Endodermal cell (in vitro differentiated cells): ENCODE measurements around the gene CCDC92B. TPM values are rescaled to one million over a fixed set of nuclear protein-coding genes. Genes with fewer than 3 reads are reported as not detected.

Source experiments
- DNase-seq: peaks from one replicate; pipeline ENCODE4 v3.0.0-alpha.2; 2017
- H3K27ac ChIP-seq: 2 replicates; pipeline ENCODE4 v1.5.1; 2013; ENCODE audit warnings: mild to moderate bottlenecking, low read depth, low read length, moderate library complexity
- H3K27me3 ChIP-seq: 2 replicates; pipeline ENCODE4 v1.6.1; 2013; ENCODE audit warnings: mild to moderate bottlenecking, low read length, moderate library complexity; ENCODE audit not compliant: insufficient read depth, control insufficient read depth, poor library complexity, severe bottlenecking
- H3K36me3 ChIP-seq: 2 replicates; pipeline ENCODE4 v1.7.0; 2013; ENCODE audit warnings: mild to moderate bottlenecking, low read length, moderate library complexity; ENCODE audit not compliant: control insufficient read depth, insufficient read depth
- H3K4me1 ChIP-seq: one replicate; pipeline ENCODE4 v1.7.0; 2013; ENCODE audit warnings: low read length; ENCODE audit not compliant: control insufficient read depth, insufficient read depth
- H3K4me3 ChIP-seq: 2 replicates; pipeline ENCODE4 v1.5.1; 2013; ENCODE audit warnings: mild to moderate bottlenecking, low read length, moderate library complexity
- H3K9ac ChIP-seq: 2 replicates; pipeline ENCODE4 v1.6.1; 2013; ENCODE audit warnings: mild to moderate bottlenecking, low read length, moderate library complexity; ENCODE audit not compliant: poor library complexity, severe bottlenecking; ENCODE audit errors: extremely low read depth
- H3K9me3 ChIP-seq: 2 replicates; pipeline ENCODE4 v1.6.1; 2013; ENCODE audit warnings: mild to moderate bottlenecking, low read length, moderate library complexity; ENCODE audit not compliant: control insufficient read depth
- H3K27ac Mint-ChIP-seq: 2 replicates; pipeline ENCODE4 v1.8.0; 2020; ENCODE audit warnings: mixed read lengths
- H3K27me3 Mint-ChIP-seq: 2 replicates; pipeline ENCODE4 v1.8.0; 2021; ENCODE audit warnings: mild to moderate bottlenecking, mixed read lengths; ENCODE audit not compliant: insufficient read depth
- H3K36me3 Mint-ChIP-seq: 2 replicates; pipeline ENCODE4 v1.8.0; 2020; ENCODE audit warnings: low read depth, mixed read lengths
- H3K4me1 Mint-ChIP-seq: 2 replicates; pipeline ENCODE4 v1.8.0; 2020; ENCODE audit warnings: mixed read lengths
- H3K4me3 Mint-ChIP-seq: 2 replicates; pipeline ENCODE4 v1.8.0; 2020; ENCODE audit warnings: mild to moderate bottlenecking, moderate library complexity, mixed read lengths
- H3K9me3 Mint-ChIP-seq: 2 replicates; pipeline ENCODE4 v1.8.0; 2020; ENCODE audit warnings: mild to moderate bottlenecking, mixed read lengths
- WGBS, 2 experiments: methylation state at CpG; one replicate each; pipeline versions ENCODE4 v1.1.5 to v1.1.7; 2013; ENCODE audit warnings: missing lambda C conversion rate in 2 of 2, mixed read lengths in 1 of 2; ENCODE audit not compliant: insufficient coverage in 1 of 2, insufficient read length in 1 of 2; 5-methylcytosine and 5-hydroxymethylcytosine counted together
- total RNA-seq, 2 donors: library from RNA; stranded (reverse); fragmentation: NEBNext Ultra II Directional in 1 of 2; extraction: Animal tissue kit (Norgen Biotek cat#: 25700) in 1 of 2; gene quantifications; 2 replicates in 1 of 2; 3 replicates in 1 of 2; pipeline ENCODE4 v1.2.1, GENCODE V29; 2021
- TF ChIP-seq, protein P1 (sequence below): fragments of 200-600 bp; sonication (generic); conservative IDR thresholded peaks from 2 replicates; pipeline ENCODE4 v1.5.0; 2021; ENCODE audit warnings: antibody characterized with exemption, mild to moderate bottlenecking

Gene CCDC92B
- total RNA-seq, 2 donors from 2014 or later, result 4.3 to 5.8 TPM

DNA sequence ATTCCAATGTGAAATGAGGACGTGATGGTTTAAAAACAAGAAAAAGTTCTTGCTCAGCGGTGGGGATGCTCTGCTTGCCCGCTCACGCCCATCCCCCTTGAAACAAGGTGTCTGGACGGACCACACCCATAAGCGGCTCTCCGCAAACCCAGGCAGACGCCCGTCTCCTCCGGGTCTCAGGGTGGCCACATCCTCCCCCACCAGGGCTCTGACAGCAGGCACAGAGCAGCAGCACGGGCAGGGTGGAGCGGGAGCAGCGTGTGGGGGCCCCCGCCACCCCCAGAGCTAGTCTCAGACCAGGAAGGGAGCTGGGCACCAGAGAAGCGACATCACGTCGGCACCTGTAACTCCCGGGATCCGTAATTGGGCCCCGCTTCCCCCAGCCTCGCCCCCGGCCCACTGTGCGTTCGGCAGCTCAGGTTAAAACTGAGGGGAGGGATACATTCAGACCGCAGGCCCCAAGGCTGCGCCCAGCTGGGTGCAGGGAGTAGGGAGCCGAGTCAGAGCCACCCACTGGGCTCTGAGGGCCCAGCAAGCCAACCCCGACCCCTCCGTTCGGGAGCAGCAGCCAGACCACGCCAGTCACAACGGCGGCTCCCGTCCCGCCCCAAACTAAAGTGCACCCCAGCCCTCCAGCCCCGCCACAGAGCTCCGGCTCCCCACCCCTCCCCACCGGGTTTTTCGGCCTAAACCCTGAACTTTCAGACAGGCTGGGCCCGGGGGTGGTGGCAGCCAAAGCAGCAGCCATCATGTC is 59.9 kb downstream of the CCDC92B start:
- TF ChIP-seq, protein P1, sequence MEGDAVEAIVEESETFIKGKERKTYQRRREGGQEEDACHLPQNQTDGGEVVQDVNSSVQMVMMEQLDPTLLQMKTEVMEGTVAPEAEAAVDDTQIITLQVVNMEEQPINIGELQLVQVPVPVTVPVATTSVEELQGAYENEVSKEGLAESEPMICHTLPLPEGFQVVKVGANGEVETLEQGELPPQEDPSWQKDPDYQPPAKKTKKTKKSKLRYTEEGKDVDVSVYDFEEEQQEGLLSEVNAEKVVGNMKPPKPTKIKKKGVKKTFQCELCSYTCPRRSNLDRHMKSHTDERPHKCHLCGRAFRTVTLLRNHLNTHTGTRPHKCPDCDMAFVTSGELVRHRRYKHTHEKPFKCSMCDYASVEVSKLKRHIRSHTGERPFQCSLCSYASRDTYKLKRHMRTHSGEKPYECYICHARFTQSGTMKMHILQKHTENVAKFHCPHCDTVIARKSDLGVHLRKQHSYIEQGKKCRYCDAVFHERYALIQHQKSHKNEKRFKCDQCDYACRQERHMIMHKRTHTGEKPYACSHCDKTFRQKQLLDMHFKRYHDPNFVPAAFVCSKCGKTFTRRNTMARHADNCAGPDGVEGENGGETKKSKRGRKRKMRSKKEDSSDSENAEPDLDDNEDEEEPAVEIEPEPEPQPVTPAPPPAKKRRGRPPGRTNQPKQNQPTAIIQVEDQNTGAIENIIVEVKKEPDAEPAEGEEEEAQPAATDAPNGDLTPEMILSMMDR, result no peak
- H3K27me3 Mint-ChIP-seq, result no peaks in the 10 kb centered on the region
- Histone ChIP-seq H3K27me3 (no peaks in the 10 kb centered on the region), H3K36me3 (peaks cover 10% of the 10 kb centered on the region), H3K9ac (no peak overlapping the region), H3K4me3 (no peak overlapping the region), H3K27ac (peak overlapping the region; percentile 38), H3K4me1 (no peaks in the 10 kb centered on the region), H3K9me3 (no peaks in the 10 kb centered on the region)
- peaks cover 11% of the 10 kb centered on the region for H3K36me3 Mint-ChIP-seq
- 93 to 95% methylated on average over 19 to 40 of the region's 40 CpGs for WGBS, 2 experiments
- no peaks in the 10 kb centered on the region for H3K9me3 Mint-ChIP-seq
- no peak overlapping the region for H3K4me3 Mint-ChIP-seq
- DNase-seq, result peak; percentile 58
- peak overlapping the region; percentile 80 for H3K27ac Mint-ChIP-seq
- H3K4me1 Mint-ChIP-seq, result peaks cover 7% of the 10 kb centered on the region

DNA sequence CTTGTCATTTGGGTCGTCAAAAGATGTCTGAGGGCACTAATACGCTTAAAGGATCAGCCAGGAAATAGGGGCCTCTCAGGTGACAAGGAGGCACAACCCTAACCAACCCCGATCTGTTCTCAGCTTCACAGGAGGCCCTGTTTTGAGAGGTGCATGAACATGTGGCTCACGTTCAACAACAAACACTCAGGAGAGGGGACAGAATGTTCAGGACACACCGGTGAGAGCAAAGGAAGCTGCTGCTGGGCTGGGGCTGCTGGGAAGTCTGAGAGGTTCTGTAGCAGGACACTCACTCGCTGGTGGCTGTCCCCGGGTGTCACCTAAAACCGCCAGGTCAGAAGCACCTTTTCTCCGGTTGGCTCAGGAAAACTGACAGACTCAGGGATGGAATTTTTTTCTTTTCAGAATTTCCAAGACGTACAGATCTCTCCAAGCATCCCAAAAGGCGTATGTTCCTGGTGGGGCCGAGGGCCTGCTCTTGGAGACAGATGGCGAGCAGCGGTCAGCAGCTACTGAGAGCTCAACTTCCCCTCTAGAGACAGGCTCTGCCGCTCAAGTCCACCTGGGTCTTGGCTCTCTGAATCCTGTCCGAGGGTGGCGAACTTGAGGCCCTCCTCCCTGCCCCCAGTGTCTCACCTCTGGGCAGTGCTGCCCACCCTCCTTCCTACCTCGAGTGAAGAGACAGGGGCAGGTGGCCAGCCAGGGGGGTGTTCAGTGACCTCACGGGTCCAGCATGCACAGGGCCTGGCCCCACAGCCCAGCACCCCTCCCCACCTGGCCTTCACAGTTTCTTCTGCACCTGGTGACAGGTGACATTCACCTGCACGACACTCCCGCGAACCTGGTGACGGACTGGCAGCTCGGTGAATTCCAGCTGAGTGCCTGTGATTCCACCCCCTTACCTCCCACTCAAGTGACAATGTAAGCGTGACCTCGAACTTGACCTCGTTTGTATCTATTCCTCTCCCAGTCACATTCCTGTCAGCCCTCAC is 60.8 kb downstream of the CCDC92B start:
- H3K4me3 Mint-ChIP-seq, result no peak overlapping the region

DNA sequence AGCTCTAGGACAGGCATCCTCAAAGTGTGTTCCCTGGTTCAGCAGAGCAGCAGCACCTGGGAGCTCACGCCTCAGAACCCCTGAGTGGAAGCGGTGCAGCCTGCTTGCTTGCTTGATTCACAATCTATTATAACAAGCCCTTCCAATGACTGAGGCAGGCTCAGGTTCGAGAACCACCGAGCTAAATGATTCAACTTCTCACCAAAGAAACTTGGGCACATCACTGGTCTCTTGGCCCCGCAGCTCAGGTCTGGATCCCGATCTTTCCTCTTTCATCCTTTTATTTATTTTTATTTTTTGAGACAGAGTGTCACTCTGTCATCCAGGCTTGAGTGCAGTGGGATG is 62.4 kb downstream of the CCDC92B start:
- no peaks in the 10 kb centered on the region for H3K9me3 Mint-ChIP-seq
- WGBS, 2 experiments, result 93 to 100% methylated on average over 5 to 6 of the region's 6 CpGs
- H3K4me3 ChIP-seq, result no peak overlapping the region
- no peaks in the 10 kb centered on the region for H3K4me1 ChIP-seq
- H3K27ac ChIP-seq, result no peak overlapping the region
- TF ChIP-seq, protein P1, result no peak
- DNase-seq, result no peak
- no peak overlapping the region for H3K4me3 Mint-ChIP-seq
- H3K9ac ChIP-seq, result no peak overlapping the region
- peaks cover 34% of the 10 kb centered on the region for H3K36me3 ChIP-seq
- no peaks in the 10 kb centered on the region for H3K9me3 ChIP-seq
- no peaks in the 10 kb centered on the region for H3K27me3 Mint-ChIP-seq
- peak overlapping the region; percentile 17 for H3K27ac Mint-ChIP-seq
- H3K27me3 ChIP-seq, result no peaks in the 10 kb centered on the region
- peaks cover 25% of the 10 kb centered on the region for H3K36me3 Mint-ChIP-seq
- H3K4me1 Mint-ChIP-seq, result peaks cover 30% of the 10 kb centered on the region

More for the DNA sequence above, 60.8 kb downstream of the CCDC92B start:
- Histone ChIP-seq H3K4me1 (no peaks in the 10 kb centered on the region), H3K36me3 (peaks cover 18% of the 10 kb centered on the region), H3K27me3 (no peaks in the 10 kb centered on the region), H3K9me3 (no peaks in the 10 kb centered on the region), H3K9ac (no peak overlapping the region), H3K4me3 (no peak overlapping the region), H3K27ac (peak overlapping the region; percentile 47)
- TF ChIP-seq, protein P1, result no peak
- no peaks in the 10 kb centered on the region for H3K9me3 Mint-ChIP-seq
- H3K36me3 Mint-ChIP-seq, result peaks cover 19% of the 10 kb centered on the region
- peaks cover 17% of the 10 kb centered on the region for H3K4me1 Mint-ChIP-seq
- H3K27ac Mint-ChIP-seq, result peak overlapping the region; percentile 80
- H3K27me3 Mint-ChIP-seq, result no peaks in the 10 kb centered on the region
- DNase-seq, result peak; percentile 70
- WGBS, 2 experiments, result 84 to 88% methylated on average over 19 to 27 of the region's 27 CpGs
